ENCODE results near the gene TMEM190.
"Not testable (repeated sequence)": the region's sequence is repeated elsewhere in the genome, so short reads cannot be mapped to it uniquely, and the experiment has no call there.

TMEM190 gene

DNA sequence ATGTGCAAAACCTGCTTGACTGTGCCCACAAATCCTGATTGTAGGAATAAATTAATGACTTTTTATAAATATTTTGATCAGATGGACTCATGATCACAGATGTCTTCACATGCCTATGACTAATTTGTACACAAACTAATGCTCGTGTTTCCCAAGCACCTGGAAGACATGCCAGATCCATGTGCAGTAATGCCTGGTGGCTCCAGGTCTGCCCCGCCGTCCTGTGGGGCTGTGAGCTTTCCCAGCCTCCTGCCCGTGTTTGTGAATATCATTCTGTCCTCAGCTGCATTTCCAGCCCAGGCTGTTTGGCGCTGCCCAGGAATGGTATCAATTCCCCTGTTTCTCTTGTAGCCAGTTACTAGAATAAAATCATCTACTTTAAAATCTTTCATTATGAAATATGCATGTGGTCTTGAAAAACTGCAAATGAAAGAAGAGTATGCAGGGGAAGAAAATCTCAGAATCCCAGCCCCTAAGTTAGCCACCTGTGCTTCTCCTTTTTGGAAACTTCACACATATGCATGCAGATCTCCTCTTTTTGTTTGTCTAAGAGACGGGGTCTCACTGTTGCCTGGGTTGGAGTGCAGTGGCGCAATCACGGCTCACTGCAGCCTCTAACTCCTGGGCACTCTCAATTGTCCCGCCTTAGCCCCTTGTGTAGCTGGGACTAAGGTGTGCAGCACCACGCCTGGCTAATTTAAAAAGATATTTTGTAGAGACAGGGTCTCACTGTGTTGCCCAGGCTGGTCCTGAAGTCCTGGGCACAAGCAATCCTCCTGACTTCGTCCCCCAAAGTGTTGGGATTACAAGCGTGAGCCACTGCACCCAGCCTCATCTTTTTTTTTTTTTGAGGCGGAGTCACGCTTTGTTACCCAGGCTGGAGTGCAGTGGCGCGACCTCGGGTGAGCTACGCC, 15.3 kb downstream of the TMEM190 start:
- DNase-seq = no peak

DNA sequence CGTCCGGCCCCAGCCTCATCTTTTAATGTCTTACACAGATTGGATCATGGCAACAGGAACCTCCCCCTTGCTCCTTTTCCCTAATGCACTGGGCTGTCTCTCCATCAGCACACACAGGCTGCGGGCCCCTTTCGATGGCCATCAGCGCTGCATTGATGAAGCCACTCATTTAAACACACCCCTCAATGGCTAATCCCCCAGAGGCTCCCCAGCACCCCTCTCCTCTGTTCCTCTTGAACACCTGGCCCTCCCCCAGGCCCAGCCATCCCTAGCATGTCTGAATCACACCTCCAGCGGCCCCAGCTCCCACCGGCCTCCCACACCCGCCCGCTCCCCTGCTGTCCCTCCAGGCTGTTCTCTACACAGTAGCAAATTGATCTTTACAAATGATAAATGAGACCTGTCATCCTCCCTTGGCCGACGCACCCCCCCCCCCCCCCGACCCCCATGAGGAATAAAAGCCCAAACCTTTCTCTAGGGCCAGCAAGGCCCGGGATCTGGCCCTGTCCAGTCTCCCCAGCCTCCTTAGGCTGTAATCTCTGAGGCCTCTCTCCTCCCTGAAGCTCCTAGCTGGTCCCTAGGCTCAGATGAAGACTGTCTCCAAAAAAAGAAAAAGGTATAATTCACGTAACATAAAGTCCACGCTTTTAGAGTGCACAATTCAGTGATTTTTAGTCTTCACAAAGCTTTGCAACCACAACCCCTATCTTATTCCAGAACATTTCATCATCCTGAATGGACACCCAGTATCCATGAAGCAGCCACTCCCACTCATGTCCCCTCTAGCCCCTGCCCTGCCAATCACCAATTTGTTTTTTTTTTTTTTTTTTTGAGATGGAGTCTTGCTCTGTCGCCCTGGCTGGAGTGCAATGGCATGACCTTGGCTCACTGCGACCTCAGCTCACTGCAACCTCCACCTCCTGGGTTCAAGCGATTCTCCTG, 16.5 kb downstream of the TMEM190 start:
- DNase-seq = no peak

DNA sequence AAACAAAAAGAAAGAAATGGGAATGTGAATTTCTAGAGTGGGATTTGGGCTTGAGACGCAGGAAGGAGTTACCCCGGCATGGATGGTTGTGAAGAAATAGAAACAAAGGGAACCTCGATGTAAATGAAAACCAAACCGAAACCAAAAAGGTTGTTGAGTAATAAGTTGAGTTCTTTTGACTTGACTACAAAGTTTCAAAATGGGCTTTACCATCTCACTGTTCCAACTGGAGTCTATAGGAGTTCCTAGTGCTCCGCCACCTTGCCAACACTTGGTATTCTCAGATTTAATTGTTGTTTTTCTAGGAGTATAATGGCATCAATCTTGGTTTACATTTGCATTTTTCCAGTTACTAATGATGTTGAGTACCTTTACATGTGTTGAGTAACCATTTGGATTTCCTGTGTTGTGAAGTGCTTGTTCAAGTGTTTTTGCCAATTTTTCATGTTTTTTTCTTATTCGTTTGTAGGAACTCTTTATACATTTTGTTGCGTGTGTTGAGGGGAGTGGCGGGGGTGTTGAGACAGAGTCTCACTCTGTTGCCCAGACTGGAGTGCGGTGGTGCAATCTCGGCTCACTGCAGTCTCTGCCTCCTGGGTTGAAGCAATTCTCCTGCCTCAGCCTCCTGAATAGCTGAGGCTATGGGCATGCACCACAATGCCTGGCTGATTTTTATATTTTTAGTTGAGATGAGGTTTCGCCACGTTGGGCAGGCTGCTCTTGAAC, 21.7 kb downstream of the TMEM190 start:
- peak; percentile 60 for DNase-seq

DNA sequence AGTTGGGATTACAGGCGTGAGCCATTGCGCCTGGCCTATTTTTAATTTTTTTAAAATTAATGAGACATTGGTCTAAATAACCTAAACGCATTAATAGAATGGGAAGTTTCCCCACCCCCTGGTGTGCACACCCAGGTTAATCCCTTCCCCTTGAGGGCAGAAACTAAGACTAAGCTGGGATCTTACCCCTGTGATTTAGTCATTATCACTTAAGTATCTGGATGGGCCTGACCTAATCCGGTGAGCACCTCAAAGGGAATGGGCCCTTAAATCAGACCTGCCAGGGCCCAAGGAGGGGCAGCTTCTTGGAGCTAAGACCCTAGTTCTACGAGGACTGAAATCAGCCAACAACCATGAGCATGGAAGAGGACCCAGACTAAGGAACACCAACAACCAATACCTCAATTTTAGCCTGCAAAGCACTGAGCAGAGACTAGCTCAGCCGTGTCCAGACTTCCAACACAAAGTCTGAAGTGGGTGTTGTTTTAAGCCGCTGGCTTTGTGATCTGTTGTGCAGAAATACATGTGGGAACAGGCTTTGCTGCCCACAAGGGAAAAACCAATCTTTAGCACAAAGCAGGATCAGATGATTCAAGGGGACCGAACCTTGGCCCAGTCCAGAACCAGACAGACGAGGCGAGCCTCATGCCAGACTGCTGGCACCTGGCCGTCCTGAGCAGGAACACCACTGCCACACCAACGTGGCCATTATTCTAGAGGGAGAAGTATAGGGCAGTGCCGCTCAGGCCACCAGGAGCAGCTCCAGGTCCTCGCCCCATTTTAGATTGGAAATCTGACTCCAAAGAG, 23.9 kb downstream of the TMEM190 start:
- no peak for DNase-seq

DNA sequence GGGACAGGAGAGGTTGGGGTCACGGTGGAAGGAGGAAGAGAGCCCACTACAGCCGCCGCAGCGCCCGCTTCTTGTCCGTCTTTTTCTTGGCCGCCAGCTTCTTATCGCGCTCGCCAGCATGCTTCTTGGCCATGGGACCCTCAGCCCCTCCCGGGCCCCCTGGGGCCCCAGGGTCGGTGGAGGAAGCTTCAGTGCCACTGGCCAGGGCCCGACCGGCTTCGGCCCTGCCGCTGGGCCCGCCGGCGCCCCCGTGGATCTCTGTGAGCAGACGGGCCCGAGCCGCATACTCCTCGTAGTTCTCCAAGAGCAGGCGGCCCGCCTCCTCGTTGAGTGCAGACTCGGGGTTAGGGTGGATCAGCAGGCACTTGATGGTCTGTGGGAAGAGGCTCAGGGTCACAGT, 24.8 kb downstream of the TMEM190 start:
- not testable (repeated sequence) for DNase-seq

DNA sequence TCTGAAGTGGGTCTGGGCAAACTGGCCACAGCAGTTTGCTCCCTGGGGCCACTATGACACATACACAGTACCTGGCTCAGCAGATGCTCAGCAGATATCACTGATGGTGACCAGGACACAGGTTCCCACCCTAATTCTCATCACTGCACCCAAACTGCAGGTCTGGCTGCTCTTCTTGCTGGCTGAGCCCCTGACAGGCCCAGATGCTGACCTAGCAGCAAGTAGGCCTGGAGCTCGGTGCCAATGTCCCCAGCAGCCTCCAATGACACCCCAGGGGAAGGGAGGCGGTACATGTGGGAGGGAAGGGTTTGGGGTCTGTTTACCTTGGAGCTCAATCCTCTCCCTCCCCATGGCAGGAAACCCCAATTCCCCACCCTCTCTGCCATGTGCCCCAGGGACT, 25.9 kb downstream of the TMEM190 start:
- DNase-seq = no peak

DNA sequence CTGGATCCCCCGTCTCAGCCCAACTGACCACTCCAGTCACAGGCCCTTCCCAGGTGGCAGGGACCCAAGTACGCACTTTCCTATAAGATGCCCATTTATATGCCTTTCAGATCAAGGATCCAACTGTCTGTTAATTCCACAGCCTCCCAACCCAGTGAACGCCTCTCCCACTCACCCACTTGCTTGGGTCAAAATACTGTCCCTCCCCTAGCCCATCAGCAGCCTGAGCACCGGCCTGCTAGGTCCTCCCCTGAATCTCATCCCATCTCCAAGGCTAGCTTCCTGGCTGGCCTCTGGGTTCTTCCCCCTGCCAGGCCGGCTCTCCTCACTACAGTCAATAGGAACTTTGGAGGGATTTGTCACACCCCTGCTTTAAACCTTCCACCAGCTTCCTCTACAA, 29.0 kb downstream of the TMEM190 start:
- DNase-seq = no peak

DNA sequence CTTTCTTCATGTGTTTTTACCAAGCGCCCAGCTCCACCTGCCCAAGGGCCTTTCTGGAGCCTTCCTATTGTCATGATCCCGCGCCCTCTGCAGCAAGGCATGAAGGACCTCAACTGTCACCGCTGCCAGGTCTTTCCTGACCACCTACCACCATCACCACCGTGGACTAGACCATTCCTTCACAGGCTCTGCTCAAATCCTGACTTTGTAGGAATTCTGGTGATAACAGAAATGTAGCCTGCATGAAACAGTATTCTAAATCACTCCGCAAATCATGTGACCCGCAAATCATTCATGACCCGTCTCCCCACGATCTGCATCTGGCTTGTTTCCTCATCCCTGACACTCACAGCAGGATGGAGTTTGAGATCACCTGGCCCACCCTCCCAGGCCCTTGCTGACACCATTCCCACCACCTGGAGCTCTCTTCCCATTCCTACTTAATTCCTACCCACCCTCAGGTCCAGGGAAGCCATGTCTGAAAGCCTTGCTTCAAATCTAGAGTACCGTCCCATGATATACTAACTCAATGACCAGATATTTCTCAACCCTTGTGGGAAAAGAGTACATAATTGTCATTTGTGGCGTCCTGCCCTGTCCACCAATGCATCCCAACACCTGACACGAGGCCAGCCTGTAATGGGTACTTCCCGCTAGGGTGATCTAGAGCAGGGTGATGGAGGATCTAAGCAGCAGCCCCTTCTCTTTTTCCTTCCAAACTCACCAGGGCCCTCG, 29.6 kb downstream of the TMEM190 start:
- DNase-seq = no peak

DNA sequence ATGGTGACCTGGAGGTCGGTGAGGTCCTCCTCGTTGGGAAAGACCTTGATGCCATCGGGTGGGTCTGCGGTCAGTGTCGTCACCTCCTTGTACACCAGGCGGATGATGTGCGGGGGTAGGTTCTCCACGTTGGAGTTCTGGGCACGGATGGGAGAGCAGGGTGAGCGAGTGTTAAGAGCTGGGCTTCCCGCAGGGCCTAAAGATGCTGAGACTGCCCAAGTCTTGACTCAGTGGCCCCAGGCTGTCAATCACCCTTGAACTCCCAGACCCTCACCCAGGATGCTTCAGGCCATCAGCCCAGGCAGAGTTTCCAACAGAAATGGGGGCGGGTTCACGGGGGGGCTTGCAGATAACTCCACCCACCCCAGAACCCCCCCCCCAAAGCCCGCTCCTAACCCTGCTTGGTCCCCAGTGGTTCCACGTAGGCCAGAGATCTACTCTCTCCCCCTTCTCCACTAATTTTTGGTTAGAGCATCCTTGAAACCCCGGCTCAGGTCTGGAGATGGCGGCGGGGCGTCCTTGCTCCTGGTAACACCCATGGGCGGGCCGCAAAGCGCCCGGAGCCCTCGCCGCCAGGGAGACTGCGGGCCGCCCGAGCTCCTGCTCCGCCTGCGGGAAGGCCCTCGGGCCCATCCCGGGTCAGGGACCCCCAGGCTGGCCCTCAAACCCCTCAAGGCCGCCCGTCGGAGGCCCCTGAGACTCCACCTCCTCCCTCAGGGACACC, 30.4 kb downstream of the TMEM190 start:
- no peak for DNase-seq

DNA sequence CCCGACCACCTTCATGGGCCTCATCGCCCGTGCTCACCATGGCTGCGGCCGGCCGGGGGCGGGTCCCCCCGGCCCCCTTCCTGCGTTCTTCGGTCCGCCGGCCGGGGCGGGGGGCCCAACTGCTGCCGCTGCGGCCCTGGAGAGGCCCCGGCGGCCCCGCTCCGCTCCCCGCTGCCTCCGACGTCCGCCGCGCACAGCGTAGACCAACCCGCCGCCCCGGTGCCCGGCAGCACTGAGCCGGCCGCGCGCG, 30.8 kb downstream of the TMEM190 start, which contains the start of gene UBE2S:
Gene UBE2S (minus strand): TSS at position 239 of the 250 bp plus-strand sequence. CDS start 199 bp downstream, at position 40.
- DNase-seq = not testable (repeated sequence)

DNA sequence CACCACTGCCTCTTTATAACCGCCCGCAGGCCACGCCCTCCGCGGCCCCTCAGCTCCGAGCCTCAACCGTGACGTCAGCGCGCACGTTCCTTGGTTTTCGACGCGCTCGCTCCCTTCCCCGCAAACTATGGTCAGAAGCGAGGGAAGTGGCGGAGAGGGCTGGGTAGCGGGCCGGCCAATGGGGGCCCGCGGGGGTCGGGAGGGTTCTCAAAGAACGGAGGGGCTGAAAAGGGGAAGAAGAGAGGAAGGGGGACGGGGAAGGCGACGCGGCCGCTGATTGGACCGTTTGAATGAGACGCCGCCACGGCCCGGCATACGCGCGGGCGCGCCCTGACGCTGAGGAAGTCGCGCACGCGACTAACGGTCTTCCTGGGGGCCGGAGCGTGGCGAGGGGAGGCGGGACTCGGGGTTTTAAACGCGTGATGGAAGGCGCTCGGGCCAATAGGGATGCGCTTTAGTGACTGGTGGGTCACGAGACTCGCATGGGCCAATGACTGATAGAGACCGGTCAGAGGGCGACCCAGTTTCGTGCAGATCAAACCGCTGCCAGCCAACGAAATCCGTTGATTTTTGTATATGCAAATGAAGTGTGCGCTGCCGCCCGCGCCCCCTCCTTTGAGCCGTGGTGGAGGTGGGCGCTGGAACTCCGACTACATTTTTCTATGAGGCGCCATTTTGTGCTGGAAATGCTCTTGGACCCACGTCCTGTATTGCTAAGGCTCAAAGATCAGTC, 31.3 kb downstream of the TMEM190 start:
- DNase-seq = peak; percentile 99

DNA sequence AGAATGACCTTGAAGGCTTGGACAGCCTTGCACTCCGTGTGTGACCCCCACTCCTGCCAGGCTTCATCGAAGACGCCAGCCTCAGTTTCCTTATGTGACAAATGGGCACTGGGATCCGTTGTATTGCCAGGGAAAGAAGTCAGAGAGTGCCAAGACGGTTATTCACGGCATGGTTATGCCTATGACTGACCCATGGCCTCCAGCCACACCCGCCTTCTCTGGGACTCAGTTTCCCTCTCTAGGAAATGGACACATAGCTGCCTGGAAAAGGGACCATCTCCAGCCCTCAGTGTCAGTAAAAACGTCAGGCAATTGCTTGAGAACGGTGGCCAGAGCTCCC, 31.9 kb downstream of the TMEM190 start:
- no peak for DNase-seq

DNA sequence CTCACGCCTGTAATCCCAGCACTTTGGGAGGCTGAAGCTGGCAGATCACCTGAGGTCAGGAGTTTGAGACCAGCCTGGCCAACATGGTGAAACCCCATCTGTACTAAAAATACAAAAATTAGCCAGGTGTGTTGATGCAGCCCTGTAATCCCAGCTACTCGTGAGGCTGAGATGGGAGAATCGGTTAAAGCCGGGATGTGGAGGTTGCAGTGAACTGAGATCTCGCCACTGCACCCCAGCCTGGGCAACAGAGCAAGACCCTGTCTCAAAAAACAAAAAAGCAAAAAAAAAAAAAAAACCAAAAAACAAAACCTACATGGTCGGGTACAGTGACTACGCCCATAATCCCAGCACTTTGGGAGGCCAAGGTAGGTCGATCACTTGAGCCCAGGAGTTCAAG, 32.6 kb downstream of the TMEM190 start:
- DNase-seq = not testable (repeated sequence)

DNA sequence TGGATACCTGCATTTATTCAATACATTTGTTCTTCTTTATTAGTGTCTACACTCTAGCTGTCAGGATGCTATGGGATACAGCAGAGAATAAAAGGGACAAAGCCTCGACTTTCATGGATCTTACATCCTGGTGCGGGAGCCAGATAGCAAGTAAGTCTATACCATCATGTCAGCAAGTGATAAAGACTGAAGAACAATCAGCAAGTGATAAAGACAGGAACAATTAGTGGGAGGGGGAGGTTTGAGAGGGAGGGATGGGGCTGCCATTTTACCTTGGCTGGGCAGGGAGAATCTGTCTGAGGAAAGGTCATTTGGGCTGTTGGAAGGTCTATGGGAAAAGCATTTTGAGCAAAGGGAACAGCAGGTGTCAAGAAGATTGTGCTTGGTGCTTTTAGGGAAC, 33.5 kb downstream of the TMEM190 start:
- DNase-seq = no peak

DNA sequence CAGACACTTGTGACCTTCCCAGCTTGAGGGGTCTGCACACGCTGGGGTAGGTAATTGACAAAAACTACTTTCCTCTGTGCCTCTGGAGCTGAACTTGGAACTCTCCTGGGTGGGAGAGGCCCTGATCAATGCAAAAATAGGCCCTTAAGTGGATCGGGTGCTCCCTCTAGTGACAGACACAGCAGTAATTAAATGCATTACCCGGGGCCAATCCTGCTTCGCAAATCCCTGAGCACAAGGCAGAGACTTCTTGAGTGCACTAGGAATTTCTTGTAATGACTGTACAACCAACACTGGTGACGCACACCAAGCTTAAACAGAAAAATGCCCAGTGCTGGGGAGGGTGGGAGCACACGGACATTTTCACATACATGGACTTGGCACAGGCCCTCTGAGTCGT, 41.6 kb downstream of the TMEM190 start:
- peak; percentile 66 for DNase-seq

DNA sequence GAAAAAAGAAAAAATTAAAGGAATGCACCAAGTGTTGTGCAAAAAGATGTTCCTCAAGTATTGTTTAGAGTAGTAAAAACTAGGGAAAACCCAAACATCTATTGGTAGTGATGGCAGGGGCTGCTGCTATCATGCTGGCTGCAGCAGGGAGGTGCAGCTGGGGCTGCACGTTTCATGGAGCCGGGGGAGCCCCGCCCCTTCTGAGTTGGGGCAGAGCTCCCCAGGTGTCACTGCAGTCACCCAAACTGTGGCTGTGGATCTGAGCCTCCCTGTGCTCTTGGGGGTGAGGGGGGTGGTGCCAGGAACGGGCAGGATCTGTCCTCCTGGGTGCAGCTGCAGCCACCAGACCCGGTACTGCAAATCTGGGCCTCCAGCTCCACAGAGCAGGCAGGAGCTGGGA, 42.5 kb downstream of the TMEM190 start:
- no peak for DNase-seq

DNA sequence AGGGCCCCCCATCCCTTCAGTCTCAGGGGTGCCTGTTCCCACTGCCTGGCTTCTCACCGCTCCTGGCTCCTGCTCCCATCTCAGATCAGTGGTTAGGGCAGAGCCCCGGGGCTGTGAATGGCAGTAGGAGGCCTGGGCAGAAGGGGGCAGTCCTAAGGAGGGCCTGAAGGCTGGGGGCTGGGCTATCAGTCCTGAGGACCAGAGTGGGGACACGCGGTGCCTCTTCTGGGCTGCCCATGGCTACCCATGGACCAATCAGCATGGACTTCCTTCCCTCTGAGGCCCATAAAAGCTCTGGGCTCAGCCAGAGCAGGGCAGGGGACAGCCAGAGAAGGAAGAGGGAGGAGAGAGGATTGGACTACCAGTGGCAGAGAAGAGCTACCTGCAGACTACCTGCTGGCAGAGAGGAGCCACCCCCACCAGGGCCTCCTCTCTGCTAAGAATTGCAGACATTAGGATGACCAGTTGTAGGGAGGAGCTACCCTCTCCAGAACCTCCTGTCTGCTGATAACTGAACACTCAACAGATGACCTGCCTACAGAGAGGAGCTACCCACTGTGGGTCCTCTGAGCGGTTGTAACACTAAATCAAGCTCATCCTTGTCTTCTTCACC, 43.1 kb downstream of the TMEM190 start:
- no peak for DNase-seq

DNA sequence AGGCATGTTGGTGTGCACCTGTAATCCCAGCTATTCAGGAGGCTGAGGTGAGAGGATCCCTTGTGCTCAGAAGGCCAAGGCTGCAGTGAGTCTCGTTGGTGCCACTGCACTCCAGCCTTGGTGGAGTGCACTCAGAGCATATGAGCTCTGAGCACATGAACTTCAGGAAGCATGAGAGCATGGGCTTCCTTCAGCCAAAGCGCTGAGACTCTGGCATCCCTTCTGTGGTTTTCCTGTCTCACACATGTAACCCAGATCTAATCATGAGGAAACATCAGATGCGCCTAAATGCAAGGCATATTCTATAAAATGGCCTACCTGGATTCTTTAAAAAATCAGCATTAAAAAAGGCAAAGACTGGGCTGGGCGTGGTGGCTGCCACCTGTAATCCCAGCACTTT, 44.7 kb downstream of the TMEM190 start:
- not testable (repeated sequence) for DNase-seq

DNA sequence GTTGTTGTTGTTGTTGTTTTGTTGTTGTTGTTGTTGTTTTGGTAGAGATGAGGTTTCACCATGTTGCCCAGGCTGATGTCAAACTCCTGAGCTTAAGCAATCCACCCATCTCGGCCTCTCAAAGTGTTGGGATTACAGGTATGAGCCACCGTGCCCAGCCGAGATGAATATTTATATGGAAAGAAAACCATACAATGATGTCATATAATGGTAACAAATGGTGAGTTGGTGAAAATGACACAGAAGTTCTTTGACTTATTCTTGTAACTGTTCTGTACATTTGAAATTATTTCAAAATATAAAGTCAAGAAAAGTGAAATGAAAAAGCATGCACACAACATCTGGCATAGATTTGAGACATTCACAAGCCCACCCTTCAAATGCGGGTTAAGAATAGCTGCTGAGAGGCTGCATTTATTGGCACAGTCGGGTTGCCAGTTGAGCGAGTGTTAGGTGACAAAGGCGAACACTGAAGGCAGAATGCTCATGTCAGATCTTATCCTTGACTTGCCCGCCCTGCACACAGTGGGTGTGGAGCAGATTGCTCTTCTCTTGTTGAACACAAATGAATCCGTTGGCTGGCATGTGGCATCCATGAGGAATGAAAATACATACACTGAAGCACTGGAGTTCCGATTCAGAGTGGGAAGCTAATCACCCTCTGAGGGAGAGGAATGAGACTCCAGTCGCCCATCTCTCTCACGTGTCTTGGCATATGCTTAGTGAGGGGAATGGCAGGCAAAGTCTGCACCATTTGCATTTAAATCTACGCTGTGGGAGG, 46.8 kb downstream of the TMEM190 start:
- no peak for DNase-seq
